Gastrocnemius medialis (tissue), 4 donors: ENCODE results near the gene PALLD.

Source experiments
- POLR2A ChIP-seq, 2 donors: fragments of 450-650 bp; IDR thresholded peaks; one replicate each; pipeline ENCODE4 v1.6.1; 2017; ENCODE audit warnings: antibody characterized with exemption in 2 of 2, mild to moderate bottlenecking in 2 of 2, moderate library complexity in 2 of 2
- TF ChIP-seq, protein P1 (sequence below), 5 experiments: fragments of 450-650 bp in 3 of 5; fragments of 200-600 bp in 2 of 5; sonication (generic) in 2 of 5; IDR thresholded peaks in 4 of 5; conservative IDR thresholded peaks in 1 of 5; 1 replicate in 4 of 5; 2 replicates in 1 of 5; pipeline ENCODE4 v1.5.1; 2016 to 2019; ENCODE audit warnings: antibody characterized with exemption in 5 of 5, mild to moderate bottlenecking in 3 of 5, moderate library complexity in 3 of 5

DNA sequence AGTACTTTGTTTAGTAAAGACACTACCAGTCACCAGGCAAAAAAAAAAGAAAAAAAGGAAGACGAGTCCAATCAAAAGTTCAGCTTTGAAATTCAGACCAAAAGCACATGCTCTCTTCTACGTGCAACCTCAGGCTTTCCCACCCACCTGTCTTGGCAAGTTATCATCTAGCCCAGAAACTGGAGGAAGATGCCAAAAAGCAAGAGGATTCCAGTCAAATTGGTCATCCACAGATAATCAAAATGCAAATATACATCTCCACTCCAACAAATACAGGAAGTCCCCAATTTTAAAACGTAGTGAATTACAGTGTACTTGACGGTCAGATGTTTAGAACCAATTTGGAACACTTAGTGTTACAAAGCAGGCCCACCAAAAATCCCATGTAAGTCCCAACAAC, 96.5 kb downstream of the PALLD start:
- TF ChIP-seq POLR2A (IDR thresholded peaks at IDR 0.05), result no peak
- TF ChIP-seq, protein P1, sequence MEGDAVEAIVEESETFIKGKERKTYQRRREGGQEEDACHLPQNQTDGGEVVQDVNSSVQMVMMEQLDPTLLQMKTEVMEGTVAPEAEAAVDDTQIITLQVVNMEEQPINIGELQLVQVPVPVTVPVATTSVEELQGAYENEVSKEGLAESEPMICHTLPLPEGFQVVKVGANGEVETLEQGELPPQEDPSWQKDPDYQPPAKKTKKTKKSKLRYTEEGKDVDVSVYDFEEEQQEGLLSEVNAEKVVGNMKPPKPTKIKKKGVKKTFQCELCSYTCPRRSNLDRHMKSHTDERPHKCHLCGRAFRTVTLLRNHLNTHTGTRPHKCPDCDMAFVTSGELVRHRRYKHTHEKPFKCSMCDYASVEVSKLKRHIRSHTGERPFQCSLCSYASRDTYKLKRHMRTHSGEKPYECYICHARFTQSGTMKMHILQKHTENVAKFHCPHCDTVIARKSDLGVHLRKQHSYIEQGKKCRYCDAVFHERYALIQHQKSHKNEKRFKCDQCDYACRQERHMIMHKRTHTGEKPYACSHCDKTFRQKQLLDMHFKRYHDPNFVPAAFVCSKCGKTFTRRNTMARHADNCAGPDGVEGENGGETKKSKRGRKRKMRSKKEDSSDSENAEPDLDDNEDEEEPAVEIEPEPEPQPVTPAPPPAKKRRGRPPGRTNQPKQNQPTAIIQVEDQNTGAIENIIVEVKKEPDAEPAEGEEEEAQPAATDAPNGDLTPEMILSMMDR (IDR thresholded peaks at IDR 0.05 in 4 of 5, conservative IDR thresholded peaks at IDR 0.05 in 1 of 5), result no peak
